Osteoblast (primary cell): Measurements from ENCODE around the gene AQR. TPM values are rescaled to one million over a fixed set of nuclear protein-coding genes. Genes with fewer than 3 reads are reported as not detected.

Source experiments
- DNase-seq: peaks from one replicate; pipeline ENCODE4 v3.0.0; 2011; ENCODE audit warnings: low spot score, mixed read lengths; ENCODE audit not compliant: insufficient read length; ENCODE audit errors: missing footprints
- H2AFZ ChIP-seq: 2 replicates; pipeline ENCODE4 v1.6.0; 2011; ENCODE audit warnings: mild to moderate bottlenecking, low read length
- H3K27ac ChIP-seq: 2 replicates; pipeline ENCODE4 v1.5.1; 2011; ENCODE audit warnings: mild to moderate bottlenecking, low read depth, low read length, moderate library complexity
- H3K27me3 ChIP-seq: 2 replicates; pipeline ENCODE4 v1.6.0; 2012; ENCODE audit warnings: mild to moderate bottlenecking, control low read depth, inconsistent platforms, low read length, moderate library complexity; ENCODE audit not compliant: insufficient read depth
- H3K36me3 ChIP-seq: 2 replicates; pipeline ENCODE4 v1.5.1; 2011; ENCODE audit warnings: mild to moderate bottlenecking, low read length, control low read depth, moderate library complexity; ENCODE audit not compliant: insufficient read depth
- H3K4me1 ChIP-seq: 2 replicates; pipeline ENCODE4 v1.5.1; 2011; ENCODE audit warnings: mild to moderate bottlenecking, low read length, control low read depth, moderate library complexity; ENCODE audit not compliant: insufficient read depth
- H3K4me2 ChIP-seq: 2 replicates; pipeline ENCODE4 v1.6.0; 2011; ENCODE audit warnings: mild to moderate bottlenecking, low read length; ENCODE audit not compliant: insufficient read depth
- H3K4me3 ChIP-seq: fragments of 200-600 bp; sonication (generic); 3 replicates; pipeline ENCODE4 v1.5.1; 2012; ENCODE audit warnings: mild to moderate bottlenecking, low read length, inconsistent platforms; ENCODE audit not compliant: insufficient read depth
- H3K79me2 ChIP-seq: 2 replicates; pipeline ENCODE4 v1.6.0; 2012; ENCODE audit warnings: mild to moderate bottlenecking, low read length, control low read depth, inconsistent platforms; ENCODE audit not compliant: insufficient read depth
- H3K9me3 ChIP-seq: 2 replicates; pipeline ENCODE4 v1.5.1; 2011; ENCODE audit warnings: low read depth, low read length, control low read depth
- H4K20me1 ChIP-seq: 2 replicates; pipeline ENCODE4 v1.6.0; 2012; ENCODE audit warnings: mild to moderate bottlenecking, low read length, control low read depth; ENCODE audit not compliant: insufficient read depth
- CTCF ChIP-seq: IDR thresholded peaks from 2 replicates; pipeline ENCODE4 v1.5.1; 2011; ENCODE audit warnings: mild to moderate bottlenecking, low read depth, low read length, moderate library complexity; ENCODE audit errors: extremely low read depth
- total RNA-seq: library from RNA; depleted of rRNA; stranded (reverse); fragments of >200 nt; gene quantifications from 2 replicates; pipeline ENCODE4 v1.2.3, GENCODE V29; 2012

AQR gene
- total RNA-seq, 1 donor = 24.6 TPM

DNA sequence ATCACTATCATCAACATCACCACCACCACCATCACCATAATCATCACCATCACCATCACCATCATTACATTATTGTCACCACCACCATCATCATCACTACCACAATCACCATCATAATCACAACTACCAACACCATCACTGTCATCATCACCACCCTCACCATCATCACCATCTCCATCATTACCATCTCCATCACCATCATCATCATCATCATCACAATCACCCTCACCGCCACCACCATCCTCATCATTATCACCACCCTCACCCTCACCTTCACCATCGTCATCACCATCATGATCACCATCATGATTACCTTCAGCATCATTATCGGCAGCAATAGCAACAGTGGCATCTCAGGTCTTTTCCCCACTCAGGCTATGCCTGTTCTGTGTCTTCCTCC lies 131.3 kb downstream of the AQR start:
- DNase-seq = no peak
- Histone ChIP-seq H2AFZ (no peak overlapping the region), H3K4me2 (no peak overlapping the region), H3K4me1 (peaks cover 10% of the 10 kb centered on the region), H3K27ac (no peak overlapping the region), H3K79me2 (no peaks in the 10 kb centered on the region), H3K27me3 (no peaks in the 10 kb centered on the region), H3K36me3 (no peaks in the 10 kb centered on the region), H4K20me1 (no peaks in the 10 kb centered on the region), H3K9me3 (no peaks in the 10 kb centered on the region), H3K4me3 (no peak overlapping the region)
- no peak for TF ChIP-seq CTCF

- Histone ChIP-seq H4K20me1 (no peaks in the 10 kb centered on the region), H3K27me3 (no peaks in the 10 kb centered on the region), H3K36me3 (no peaks in the 10 kb centered on the region), H3K4me3 (no peak overlapping the region), H3K4me1 (peaks cover 10% of the 10 kb centered on the region), H3K9me3 (no peaks in the 10 kb centered on the region), H3K27ac (no peak overlapping the region), H2AFZ (no peak overlapping the region), H3K79me2 (no peaks in the 10 kb centered on the region), H3K4me2 (no peak overlapping the region)
- TF ChIP-seq CTCF = no peak
- DNase-seq = peak; percentile 72
These were observed 132.1 kb downstream of the AQR start for GRCh38 chr15:34837246-34838016.

GRCh38 chr15:34828145-34828911 lies 141.2 kb downstream of the AQR start:
- Histone ChIP-seq H3K79me2 (no peaks in the 10 kb centered on the region), H2AFZ (peak overlapping the region; percentile 10), H3K27me3 (peaks cover 8% of the 10 kb centered on the region), H3K27ac (no peak overlapping the region), H4K20me1 (no peaks in the 10 kb centered on the region), H3K9me3 (no peaks in the 10 kb centered on the region), H3K4me2 (no peak overlapping the region), H3K4me3 (no peak overlapping the region), H3K36me3 (no peaks in the 10 kb centered on the region), H3K4me1 (peaks cover 6% of the 10 kb centered on the region)
- DNase-seq = no peak
- TF ChIP-seq CTCF = no peak

DNA sequence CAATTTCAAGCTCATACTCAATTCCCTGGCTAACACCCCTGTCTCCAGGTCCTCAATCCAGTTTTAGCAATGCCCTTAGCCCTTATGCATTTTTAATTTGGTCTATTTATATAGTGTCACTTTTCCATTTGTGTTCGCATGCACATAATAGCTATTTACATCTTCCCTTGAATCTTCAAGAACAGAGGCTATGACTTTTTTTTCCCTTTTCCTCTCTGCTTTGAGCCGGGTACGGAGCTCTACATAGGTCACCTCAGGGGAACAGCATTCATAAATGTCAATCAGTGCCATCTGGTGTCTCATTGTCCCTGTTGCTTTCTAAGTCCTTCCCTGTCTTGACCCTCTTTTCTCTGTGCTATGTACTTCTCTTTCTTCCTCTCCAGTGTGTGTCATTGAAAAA lies 147.7 kb downstream of the AQR start:
- no peak for TF ChIP-seq CTCF

More for the DNA sequence above, 147.7 kb downstream of the AQR start:
- Histone ChIP-seq H3K4me1 (peaks cover 8% of the 10 kb centered on the region), H3K27me3 (peaks cover 10% of the 10 kb centered on the region), H3K4me3 (no peak overlapping the region), H3K4me2 (no peak overlapping the region), H4K20me1 (no peaks in the 10 kb centered on the region), H3K9me3 (no peaks in the 10 kb centered on the region), H3K27ac (no peak overlapping the region), H2AFZ (no peak overlapping the region), H3K36me3 (no peaks in the 10 kb centered on the region), H3K79me2 (no peaks in the 10 kb centered on the region)
- DNase-seq = no peak
